Calu3 (cell line): ENCODE results near the gene ACOT11. TPM values are rescaled to one million over a fixed set of nuclear protein-coding genes. Genes with fewer than 3 reads are reported as not detected.

ENCODE experiments used
- BruUV-seq: library from RNA; stranded (reverse); fragments of 400-500 nt; replicated peaks from 2 replicates; lab custom pipeline; 2021; lab: Mats Ljungman, UMichigan
- CTCF ChIA-PET: fragments of 300-600 bp; sonication (Branson Sonifier 250); formaldehyde crosslinking; loops from one replicate; lab custom pipeline; 2022; ENCODE audit warnings: antibody characterized with exemption; lab: Charles Lee
- DNase-seq: peaks from one replicate; pipeline ENCODE4 v3.0.0; 2022
- H3K27ac Mint-ChIP-seq: one replicate; pipeline ENCODE4 v1.8.0; 2022; ENCODE audit warnings: mixed read lengths; ENCODE audit not compliant: unreplicated experiment
- H3K27me3 Mint-ChIP-seq: one replicate; pipeline ENCODE4 v1.8.0; 2022; ENCODE audit warnings: mixed read lengths; ENCODE audit not compliant: unreplicated experiment
- H3K36me3 Mint-ChIP-seq: one replicate; pipeline ENCODE4 v1.8.0; 2022; ENCODE audit warnings: mild to moderate bottlenecking, moderate library complexity, mixed read lengths; ENCODE audit not compliant: insufficient read depth, unreplicated experiment
- H3K4me1 Mint-ChIP-seq: one replicate; pipeline ENCODE4 v1.8.0; 2022; ENCODE audit warnings: mild to moderate bottlenecking, low read depth, mixed read lengths; ENCODE audit not compliant: unreplicated experiment
- H3K4me3 Mint-ChIP-seq: one replicate; pipeline ENCODE4 v1.8.0; 2022; ENCODE audit warnings: mild to moderate bottlenecking, low read depth, moderate library complexity, mixed read lengths; ENCODE audit not compliant: unreplicated experiment
- H3K9me3 Mint-ChIP-seq: one replicate; pipeline ENCODE4 v1.8.0; 2022; ENCODE audit warnings: low read depth, mixed read lengths; ENCODE audit not compliant: unreplicated experiment
- CTCF ChIP-seq: fragments of 200-600 bp; IDR thresholded peaks from one replicate; pipeline ENCODE4 v1.8.0; 2022; ENCODE audit warnings: antibody characterized with exemption; ENCODE audit not compliant: unreplicated experiment
- intact Hi-C: fragments of 100-400 bp; cut with micrococcal nuclease; formaldehyde crosslinking; loops from one replicate; pipeline ENCODE4 v1.10.0; 2022; ENCODE audit not compliant: unreplicated experiment
- total RNA-seq: library from RNA; stranded (reverse); gene quantifications from 2 replicates; pipeline ENCODE4 v1.2.3, GENCODE V29; 2022

The ACOT11 gene
- total RNA-seq, 1 experiment from 2014 or later: 10.4 TPM

DNA sequence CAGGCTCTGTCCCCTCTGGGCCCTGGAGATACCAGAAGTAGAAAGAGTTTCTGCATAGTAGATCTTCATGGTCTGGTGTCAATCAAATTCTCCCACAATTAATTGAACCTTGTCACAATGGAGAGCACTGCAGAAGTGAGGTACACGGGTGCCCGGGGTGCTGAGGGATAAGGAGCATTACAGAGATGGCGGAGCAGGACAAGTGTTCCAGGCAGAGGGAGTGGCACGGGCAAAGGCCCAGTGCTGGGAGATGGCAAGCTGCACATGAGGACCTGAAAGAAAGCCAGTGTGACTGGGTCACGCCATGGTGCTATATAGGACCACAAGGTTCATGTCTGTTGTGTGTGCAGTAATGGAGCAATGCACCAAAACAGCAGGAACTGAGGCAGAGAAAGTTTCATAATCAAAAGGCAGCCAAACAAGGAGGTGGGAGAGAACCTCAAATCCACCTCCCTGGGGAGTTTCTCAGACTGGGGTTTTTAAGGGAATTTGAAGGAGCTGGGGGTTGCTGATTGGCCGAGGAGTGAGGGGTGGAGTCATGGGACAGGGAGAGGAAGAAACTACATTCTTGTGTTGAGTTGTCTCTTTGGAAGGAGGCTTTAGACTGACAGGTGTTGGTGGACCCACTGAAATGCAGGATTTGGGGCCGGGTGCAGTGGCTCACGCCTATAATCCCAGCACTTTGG is 27.7 kb downstream of the ACOT11 start:
- CTCF ChIA-PET: interaction anchor here (0.5 kb wide), 1 partner anchor 198 kb away, joined by 4 read pairs; no protein-coding TSS in a partner anchor
- BruUV-seq: no TSS peak
- Mint-ChIP-seq H3K4me1 (no peaks in the 10 kb centered on the region), H3K4me3 (no peak overlapping the region), H3K9me3 (no peaks in the 10 kb centered on the region), H3K27ac (no peak overlapping the region), H3K36me3 (peaks cover 5% of the 10 kb centered on the region), H3K27me3 (no peaks in the 10 kb centered on the region)
- DNase-seq: no peak
- TF ChIP-seq CTCF: no peak
- intact Hi-C loops: no loop called here

DNA sequence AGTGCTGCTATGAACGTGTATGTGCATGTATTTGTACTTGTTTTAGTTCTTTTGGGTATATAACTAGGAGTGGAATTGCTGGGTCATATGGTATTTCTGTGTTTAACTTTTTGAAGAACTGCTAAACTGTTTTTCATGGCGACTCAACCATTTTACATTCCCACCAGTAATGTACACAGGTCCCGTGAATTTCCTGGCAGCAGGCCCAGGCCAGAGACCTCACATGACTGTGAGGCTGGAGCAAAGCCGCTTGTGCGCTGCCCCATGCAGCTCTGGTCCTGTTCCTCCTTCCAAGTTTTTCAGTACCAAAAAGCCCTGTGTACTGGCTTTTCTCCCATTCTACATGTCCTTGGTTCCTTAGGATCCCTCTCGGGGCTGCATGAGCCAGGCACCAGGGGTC is 29.6 kb downstream of the ACOT11 start:
- no peak for TF ChIP-seq CTCF
- Mint-ChIP-seq H3K27ac (no peak overlapping the region), H3K27me3 (no peaks in the 10 kb centered on the region), H3K36me3 (peaks cover 5% of the 10 kb centered on the region), H3K4me3 (no peak overlapping the region), H3K4me1 (no peaks in the 10 kb centered on the region), H3K9me3 (no peaks in the 10 kb centered on the region)
- DNase-seq: no peak
- CTCF ChIA-PET: no interaction called here
- intact Hi-C loops: no loop called here
- BruUV-seq: no TSS peak

- Mint-ChIP-seq H3K27ac (no peak overlapping the region), H3K27me3 (no peaks in the 10 kb centered on the region), H3K9me3 (no peaks in the 10 kb centered on the region), H3K36me3 (peaks cover 5% of the 10 kb centered on the region), H3K4me3 (no peak overlapping the region), H3K4me1 (no peaks in the 10 kb centered on the region)
- BruUV-seq: no TSS peak
- intact Hi-C loops: no loop called here
- DNase-seq: no peak
- CTCF ChIA-PET: interaction anchor here (0.6 to 0.7 kb wide), 2 partner anchors 11 to 14 kb away, joined by 3 to 13 read pairs; no protein-coding TSS in a partner anchor
- TF ChIP-seq CTCF: no peak
These were observed 31.3 kb downstream of the ACOT11 start for GRCh38 chr1:54579337-54579781.

- H3K27me3 Mint-ChIP-seq: no peaks in the 10 kb centered on the region
- H3K9me3 Mint-ChIP-seq: no peaks in the 10 kb centered on the region
- H3K27ac Mint-ChIP-seq: no peak overlapping the region
- CTCF ChIA-PET: no interaction called here
- no peak for DNase-seq
- TF ChIP-seq CTCF: no peak
- no TSS peak for BruUV-seq
- H3K36me3 Mint-ChIP-seq: peaks cover 5% of the 10 kb centered on the region
- intact Hi-C loops: no loop called here
- no peaks in the 10 kb centered on the region for H3K4me1 Mint-ChIP-seq
- H3K4me3 Mint-ChIP-seq: no peak overlapping the region
These were observed 33.0 kb downstream of the ACOT11 start for GRCh38 chr1:54580856-54581550.
